ENCODE data around the gene FNDC8.

GRCh38 chr17:35148144-35148543, 26.7 kb downstream of the FNDC8 start:
- no peak for TF ChIP-seq ATF2 (IDR thresholded peaks at IDR 0.05; ENCODE audit: low read length)
- TF ChIP-seq ATF3 (IDR thresholded peaks at IDR 0.05; ENCODE audit: insufficient read depth, low read depth, low read length) = no peak
- no peak for TF ChIP-seq PHF8 (conservative IDR thresholded peaks at IDR 0.05; ENCODE audit: low read depth, low read length)
- no peak for TF ChIP-seq EZH2 (IDR thresholded peaks at IDR 0.05; ENCODE audit: low read depth, low read length, severe bottlenecking)
- no peak for TF ChIP-seq POLR2A (IDR thresholded peaks at IDR 0.05; ENCODE audit: control extremely low read depth in 1 of 2, low read depth in 2 of 2, low read length in 2 of 2)
- no peak for TF ChIP-seq CTCF (IDR thresholded peaks at IDR 0.05; ENCODE audit: control extremely low read depth in 1 of 3, insufficient read depth in 1 of 3, low read depth in 1 of 3, low read length in 3 of 3)
- no peak for TF ChIP-seq TBP (IDR thresholded peaks at IDR 0.05; ENCODE audit: low read depth, low read length)
- no peak for TF ChIP-seq BRCA1 (IDR thresholded peaks at IDR 0.05; ENCODE audit: low read depth, low read length)
